Measurements from ENCODE around the gene TMEM156. TPM values are rescaled to one million over a fixed set of nuclear protein-coding genes. Genes with fewer than 3 reads are reported as not detected.

The TMEM156 gene
- total RNA-seq, 1 donor from 2014 or later: not detected

DNA sequence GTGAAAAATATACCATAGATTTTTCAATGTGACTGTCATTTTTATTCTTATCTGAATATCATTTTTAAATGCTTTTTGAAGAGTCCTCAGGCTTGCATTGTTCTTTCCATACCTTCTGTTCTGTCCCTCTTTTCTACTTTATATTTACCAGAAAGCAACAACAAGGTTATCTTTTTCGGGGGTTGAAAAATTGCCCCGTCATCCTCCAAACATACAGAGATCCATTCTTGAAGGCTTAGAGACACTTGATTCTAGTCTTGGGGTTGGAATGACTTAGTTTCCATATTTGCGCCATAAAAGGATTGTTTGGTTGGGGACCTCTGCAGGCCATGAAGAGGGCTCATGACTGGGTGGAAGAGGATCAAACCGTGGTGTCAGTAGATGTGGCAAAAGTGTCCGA, 101.1 kb downstream of the TMEM156 start:
- Mint-ChIP-seq H3K4me1 (ENCODE audit: unreplicated experiment) (no peaks in the 10 kb centered on the region), H3K4me3 (ENCODE audit: unreplicated experiment) (peak overlapping the region; percentile 4), H3K27ac (ENCODE audit: unreplicated experiment) (no peak overlapping the region), H3K9me3 (ENCODE audit: unreplicated experiment) (no peaks in the 10 kb centered on the region), H3K36me3 (ENCODE audit: low read depth, unreplicated experiment) (peaks cover 16% of the 10 kb centered on the region), H3K27me3 (ENCODE audit: unreplicated experiment) (no peaks in the 10 kb centered on the region)
- TF ChIP-seq, protein P1, sequence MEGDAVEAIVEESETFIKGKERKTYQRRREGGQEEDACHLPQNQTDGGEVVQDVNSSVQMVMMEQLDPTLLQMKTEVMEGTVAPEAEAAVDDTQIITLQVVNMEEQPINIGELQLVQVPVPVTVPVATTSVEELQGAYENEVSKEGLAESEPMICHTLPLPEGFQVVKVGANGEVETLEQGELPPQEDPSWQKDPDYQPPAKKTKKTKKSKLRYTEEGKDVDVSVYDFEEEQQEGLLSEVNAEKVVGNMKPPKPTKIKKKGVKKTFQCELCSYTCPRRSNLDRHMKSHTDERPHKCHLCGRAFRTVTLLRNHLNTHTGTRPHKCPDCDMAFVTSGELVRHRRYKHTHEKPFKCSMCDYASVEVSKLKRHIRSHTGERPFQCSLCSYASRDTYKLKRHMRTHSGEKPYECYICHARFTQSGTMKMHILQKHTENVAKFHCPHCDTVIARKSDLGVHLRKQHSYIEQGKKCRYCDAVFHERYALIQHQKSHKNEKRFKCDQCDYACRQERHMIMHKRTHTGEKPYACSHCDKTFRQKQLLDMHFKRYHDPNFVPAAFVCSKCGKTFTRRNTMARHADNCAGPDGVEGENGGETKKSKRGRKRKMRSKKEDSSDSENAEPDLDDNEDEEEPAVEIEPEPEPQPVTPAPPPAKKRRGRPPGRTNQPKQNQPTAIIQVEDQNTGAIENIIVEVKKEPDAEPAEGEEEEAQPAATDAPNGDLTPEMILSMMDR (IDR thresholded peaks at IDR 0.05; ENCODE audit: unreplicated experiment): no peak
- DNase-seq (ENCODE audit: low spot score): no peak

DNA sequence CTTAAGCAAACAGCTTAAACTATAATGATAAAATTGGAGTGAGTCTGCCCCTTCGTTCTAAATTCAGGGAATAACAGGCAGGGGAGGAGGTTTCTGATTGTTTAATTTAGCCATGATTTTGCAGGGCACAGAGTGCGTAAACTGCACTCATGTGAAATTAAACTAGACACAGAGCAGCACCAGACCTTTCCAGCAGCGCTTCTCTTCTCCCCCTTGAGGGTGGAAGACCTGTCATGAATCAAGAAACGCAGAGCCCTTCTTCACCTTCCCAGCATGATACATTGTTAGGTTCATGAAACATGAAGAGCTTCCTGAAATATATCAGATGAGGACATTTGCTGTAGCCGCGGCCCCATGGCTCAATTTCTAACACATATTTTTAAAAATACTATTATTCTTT, 101.5 kb downstream of the TMEM156 start:
- TF ChIP-seq, protein P1 (IDR thresholded peaks at IDR 0.05; ENCODE audit: unreplicated experiment): no peak
- H3K9me3 Mint-ChIP-seq (ENCODE audit: unreplicated experiment): no peaks in the 10 kb centered on the region
- H3K36me3 Mint-ChIP-seq (ENCODE audit: low read depth, unreplicated experiment): peaks cover 16% of the 10 kb centered on the region
- H3K27me3 Mint-ChIP-seq (ENCODE audit: unreplicated experiment): no peaks in the 10 kb centered on the region
- H3K4me3 Mint-ChIP-seq (ENCODE audit: unreplicated experiment): no peak overlapping the region
- no peak overlapping the region for H3K27ac Mint-ChIP-seq (ENCODE audit: unreplicated experiment)
- no peak for DNase-seq (ENCODE audit: low spot score)
- H3K4me1 Mint-ChIP-seq (ENCODE audit: unreplicated experiment): no peaks in the 10 kb centered on the region

DNA sequence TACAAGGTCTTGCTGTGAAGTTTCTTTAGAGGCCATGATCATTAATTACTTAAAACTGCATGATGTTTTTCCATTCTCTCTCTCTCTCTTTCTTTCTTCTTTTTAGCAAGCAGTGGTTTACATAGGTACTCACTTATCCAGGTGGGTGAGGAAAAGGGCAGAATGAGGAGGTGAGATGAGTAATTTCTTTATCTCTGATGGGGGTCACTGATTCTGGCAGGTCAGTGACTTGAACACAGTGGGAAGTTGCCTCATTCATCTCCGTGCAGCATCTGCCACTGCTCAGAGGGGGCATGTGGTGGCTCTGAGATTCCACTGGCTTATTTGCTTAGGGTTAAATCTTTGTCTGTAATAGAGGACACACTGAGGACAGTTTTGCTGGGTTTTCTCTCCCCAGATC, 102.0 kb downstream of the TMEM156 start:
- H3K4me1 Mint-ChIP-seq (ENCODE audit: unreplicated experiment): no peaks in the 10 kb centered on the region
- H3K4me3 Mint-ChIP-seq (ENCODE audit: unreplicated experiment): no peak overlapping the region
- H3K36me3 Mint-ChIP-seq (ENCODE audit: low read depth, unreplicated experiment): peaks cover 16% of the 10 kb centered on the region
- H3K9me3 Mint-ChIP-seq (ENCODE audit: unreplicated experiment): no peaks in the 10 kb centered on the region
- TF ChIP-seq, protein P1 (IDR thresholded peaks at IDR 0.05; ENCODE audit: unreplicated experiment): no peak
- no peak overlapping the region for H3K27ac Mint-ChIP-seq (ENCODE audit: unreplicated experiment)
- DNase-seq (ENCODE audit: low spot score): no peak
- no peaks in the 10 kb centered on the region for H3K27me3 Mint-ChIP-seq (ENCODE audit: unreplicated experiment)

DNA sequence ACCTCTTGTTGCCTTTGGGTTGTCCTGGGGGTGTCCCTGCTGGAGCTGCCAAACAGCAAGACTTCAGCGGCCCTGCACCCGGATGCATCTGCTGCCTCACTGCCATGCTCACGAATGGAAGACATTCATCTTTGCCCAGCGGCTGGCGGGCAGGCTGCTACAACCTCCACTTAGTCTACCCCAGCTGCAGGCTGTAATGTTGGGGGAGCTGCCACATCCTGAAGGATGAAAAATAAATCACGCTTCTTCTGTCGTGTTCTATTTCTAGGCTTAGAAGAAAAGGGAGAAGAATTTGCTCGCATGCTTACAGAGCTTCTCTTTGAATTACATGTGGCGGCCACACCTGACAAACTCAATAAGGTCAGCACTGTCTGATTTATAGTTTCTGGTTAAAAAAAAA, 103.2 kb downstream of the TMEM156 start:
- Mint-ChIP-seq H3K27me3 (ENCODE audit: unreplicated experiment) (no peaks in the 10 kb centered on the region), H3K4me3 (ENCODE audit: unreplicated experiment) (no peak overlapping the region), H3K4me1 (ENCODE audit: unreplicated experiment) (no peaks in the 10 kb centered on the region), H3K36me3 (ENCODE audit: low read depth, unreplicated experiment) (peaks cover 16% of the 10 kb centered on the region), H3K27ac (ENCODE audit: unreplicated experiment) (no peak overlapping the region), H3K9me3 (ENCODE audit: unreplicated experiment) (no peaks in the 10 kb centered on the region)
- DNase-seq (ENCODE audit: low spot score): no peak
- TF ChIP-seq, protein P1 (IDR thresholded peaks at IDR 0.05; ENCODE audit: unreplicated experiment): no peak

DNA sequence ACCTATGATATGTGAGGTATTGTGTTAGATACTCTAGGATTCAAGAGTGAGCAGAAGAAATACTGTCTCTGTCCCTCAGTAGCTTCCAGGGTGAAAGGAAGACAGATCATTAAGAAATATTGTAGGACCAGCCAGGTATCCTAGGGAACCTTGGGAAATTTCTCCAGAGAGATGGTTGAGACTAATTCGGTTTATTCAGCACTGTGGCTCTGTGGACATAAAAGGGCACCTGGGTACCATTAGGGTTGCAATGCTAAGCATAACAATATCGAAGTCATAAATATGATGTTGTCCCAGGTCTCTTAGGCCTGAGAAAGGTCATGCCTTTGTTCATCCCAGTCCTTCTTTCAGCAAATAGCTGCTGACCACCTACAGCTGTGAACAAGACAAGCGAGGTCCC, 103.6 kb downstream of the TMEM156 start:
- Mint-ChIP-seq H3K27me3 (ENCODE audit: unreplicated experiment) (no peaks in the 10 kb centered on the region), H3K4me3 (ENCODE audit: unreplicated experiment) (no peak overlapping the region), H3K9me3 (ENCODE audit: unreplicated experiment) (no peaks in the 10 kb centered on the region), H3K36me3 (ENCODE audit: low read depth, unreplicated experiment) (peaks cover 16% of the 10 kb centered on the region), H3K4me1 (ENCODE audit: unreplicated experiment) (no peaks in the 10 kb centered on the region), H3K27ac (ENCODE audit: unreplicated experiment) (no peak overlapping the region)
- TF ChIP-seq, protein P1 (IDR thresholded peaks at IDR 0.05; ENCODE audit: unreplicated experiment): no peak
- DNase-seq (ENCODE audit: low spot score): no peak
